Measurements from ENCODE around the gene NT5E. TPM values are rescaled to one million over a fixed set of nuclear protein-coding genes. Genes with fewer than 3 reads are reported as not detected.

Gene NT5E
- total and polyA plus RNA-seq, 2 of the 13 experiments (the other 11 are each of a cell fraction or from before 2014, with no cell fraction given), result 9.5 to 33.0 TPM

GRCh38 chr6:85449818-85450759 lies at the start of gene NT5E (continued):
- no peak for TF ChIP-seq ZNF143 (CRISPR knock-in tag; IDR thresholded peaks at IDR 0.05)
- TF ChIP-seq CEBPB (IDR thresholded peaks at IDR 0.05; ENCODE audit: borderline replicate concordance, low read depth, low read length), result no peak
- TF ChIP-seq SP2 (CRISPR knock-in tag; IDR thresholded peaks at IDR 0.05), result no peak
- no peak for TF ChIP-seq TEAD3 (CRISPR knock-in tag; optimal IDR thresholded peaks at IDR 0.05; ENCODE audit: borderline replicate concordance)
- 0 out of 2 replicates have a peak, but pooled peaks have one; percentile 57 for TF ChIP-seq ISX (CRISPR knock-in tag; conservative IDR thresholded peaks at IDR 0.05)
- TF ChIP-seq ZNF607 (CRISPR knock-in tag; IDR thresholded peaks at IDR 0.05; ENCODE audit: borderline replicate concordance), result peak; percentile 94
- TF ChIP-seq EEA1 (CRISPR knock-in tag; IDR thresholded peaks at IDR 0.05; ENCODE audit: borderline replicate concordance), result peak; percentile 74; the same call in 1 of the 2 replicates
- TF ChIP-seq YEATS2 (CRISPR knock-in tag; IDR thresholded peaks at IDR 0.05; ENCODE audit: borderline replicate concordance), result no peak
- no peak for TF ChIP-seq BRF2 (CRISPR knock-in tag; IDR thresholded peaks at IDR 0.05)
- no peak for TF ChIP-seq ZNF496 (CRISPR knock-in tag; IDR thresholded peaks at IDR 0.05; ENCODE audit: insufficient replicate concordance)
- no peak for TF ChIP-seq ZNF382 (CRISPR knock-in tag; IDR thresholded peaks at IDR 0.05; ENCODE audit: borderline replicate concordance)
- 0 out of 2 replicates have a peak, but pooled peaks have one; percentile 39 for TF ChIP-seq ZNF839 (CRISPR knock-in tag; IDR thresholded peaks at IDR 0.05; ENCODE audit: borderline replicate concordance)
- no peak for TF ChIP-seq ZNF570 (CRISPR knock-in tag; IDR thresholded peaks at IDR 0.05; ENCODE audit: borderline replicate concordance)
- TF ChIP-seq ZNF337 (CRISPR knock-in tag; IDR thresholded peaks at IDR 0.05; ENCODE audit: borderline replicate concordance, low read depth), result no peak
- TF ChIP-seq ZBTB40 (IDR thresholded peaks at IDR 0.05), result no peak
- TF ChIP-seq ZBTB40 (CRISPR knock-in tag; IDR thresholded peaks at IDR 0.05), result peak; percentile 57; the same call in 1 of the 2 replicates
- no peak for TF ChIP-seq MATR3 (CRISPR knock-in tag; IDR thresholded peaks at IDR 0.05)
- TF ChIP-seq CENPBD1 (CRISPR knock-in tag; IDR thresholded peaks at IDR 0.05; ENCODE audit: borderline replicate concordance, low read depth), result no peak

Data from HepG2 (cell line).